LNCaP clone FGC (cell line): ENCODE results near the gene RNASEL.

Experiments
- DNase-seq: peaks from one replicate; pipeline ENCODE4 v3.0.0-alpha.2; 2011; ENCODE audit warnings: low read depth
- H3K4me3 ChIP-seq: 2 replicates; pipeline ENCODE4 v1.5.1; 2011; ENCODE audit warnings: mild to moderate bottlenecking, low read depth, low read length, control low read depth
- CTCF ChIP-seq: IDR thresholded peaks from 2 replicates; pipeline ENCODE4 v1.5.1; 2012; ENCODE audit warnings: mild to moderate bottlenecking; ENCODE audit not compliant: control insufficient read depth, insufficient read depth; ENCODE audit errors: extremely low read depth

Gene RNASEL

GRCh38 chr1:182565537-182565936 is 23.5 kb downstream of the RNASEL start:
- no peak overlapping the region for H3K4me3 ChIP-seq
- no peak for DNase-seq

GRCh38 chr1:182564406-182565004 is 24.6 kb downstream of the RNASEL start:
- no peak for TF ChIP-seq CTCF
- no peak overlapping the region for H3K4me3 ChIP-seq
- no peak for DNase-seq

More at GRCh38 chr1:182565537-182565936, 23.5 kb downstream of the RNASEL start:
- no peak for TF ChIP-seq CTCF

- no peak overlapping the region for H3K4me3 ChIP-seq
- no peak for TF ChIP-seq CTCF
- no peak for DNase-seq
These were observed 26.0 kb downstream of the RNASEL start for GRCh38 chr1:182563095-182563494.

- TF ChIP-seq CTCF: no peak
- no peak overlapping the region for H3K4me3 ChIP-seq
- no peak for DNase-seq
These were observed 27.6 kb downstream of the RNASEL start for GRCh38 chr1:182561456-182561855.

GRCh38 chr1:182560392-182560984 is 28.6 kb downstream of the RNASEL start:
- H3K4me3 ChIP-seq: no peak overlapping the region
- no peak for DNase-seq
- TF ChIP-seq CTCF: no peak

- DNase-seq: no peak
- no peak overlapping the region for H3K4me3 ChIP-seq
- no peak for TF ChIP-seq CTCF
These were observed 32.8 kb downstream of the RNASEL start for GRCh38 chr1:182556279-182556678.

GRCh38 chr1:182555493-182555892 is 33.6 kb downstream of the RNASEL start:
- no peak for TF ChIP-seq CTCF
- no peak for DNase-seq
- no peak overlapping the region for H3K4me3 ChIP-seq
